M059J (cell line): ENCODE data around the gene SEMA3B. TPM values are rescaled to one million over a fixed set of nuclear protein-coding genes. Genes with fewer than 3 reads are reported as not detected.
"Not testable (repeated sequence)": the region's sequence is repeated elsewhere in the genome, so short reads cannot be mapped to it uniquely, and the experiment has no call there.

Experiments used
- DNase-seq: peaks from one replicate; pipeline ENCODE4 v3.0.0-alpha.2; 2012; ENCODE audit warnings: low read depth
- total RNA-seq: library from RNA; depleted of rRNA; stranded (reverse); fragments of >200 nt; shearing (Covaris generic); gene quantifications from 2 replicates; pipeline ENCODE4 v1.2.3, GENCODE V29; 2014

The SEMA3B gene
- total RNA-seq, 1 experiment from 2014 or later, result 22.5 TPM

GRCh38 chr3:50272538-50272910, 3.6 kb downstream of the SEMA3B start:
- not testable (repeated sequence) for DNase-seq

- DNase-seq, result peak; percentile 70
These were observed 4.2 kb downstream of the SEMA3B start for GRCh38 chr3:50272911-50273688.

GRCh38 chr3:50273689-50274065, 4.7 kb downstream of the SEMA3B start:
- no peak for DNase-seq

- peak; percentile 35 for DNase-seq
These were observed 5.6 kb downstream of the SEMA3B start for GRCh38 chr3:50274371-50275104.

- DNase-seq, result no peak
These were observed 6.4 kb downstream of the SEMA3B start for GRCh38 chr3:50275141-50275995.

- DNase-seq, result no peak
These were observed 7.2 kb downstream of the SEMA3B start for GRCh38 chr3:50275996-50276761.

GRCh38 chr3:50276762-50277101, 7.8 kb downstream of the SEMA3B start:
- DNase-seq, result no peak

- no peak for DNase-seq
These were observed 9.4 kb downstream of the SEMA3B start for GRCh38 chr3:50278123-50278879.

- no peak for DNase-seq
These were observed 9.9 kb downstream of the SEMA3B start, which contains the start of gene LSMEM2 for GRCh38 chr3:50278880-50279224. Gene LSMEM2 (plus strand): TSS chr3:50279087. CDS start chr3:50279114, 27 bp downstream.

GRCh38 chr3:50279255-50280016, 10.5 kb downstream of the SEMA3B start:
- DNase-seq, result no peak

GRCh38 chr3:50284121-50284520, 15.2 kb downstream of the SEMA3B start:
- DNase-seq, result not testable (repeated sequence)

GRCh38 chr3:50286322-50287227, 17.6 kb downstream of the SEMA3B start:
- no peak for DNase-seq

GRCh38 chr3:50287262-50287661, 18.3 kb downstream of the SEMA3B start:
- no peak for DNase-seq

GRCh38 chr3:50288387-50289007, 19.6 kb downstream of the SEMA3B start:
- no peak for DNase-seq

- no peak for DNase-seq
These were observed 20.2 kb downstream of the SEMA3B start for GRCh38 chr3:50289130-50289529.

- DNase-seq, result no peak
These were observed 21.3 kb downstream of the SEMA3B start for GRCh38 chr3:50290161-50290641.

GRCh38 chr3:50292159-50293078, 23.5 kb downstream of the SEMA3B start, which contains the start of gene IFRD2:
Gene IFRD2 (minus strand): TSS chr3:50292429. CDS start chr3:50292274, 155 bp downstream.
- DNase-seq, result peak; percentile 95
